Measurements from ENCODE around the gene FBLN5. TPM values are rescaled to one million over a fixed set of nuclear protein-coding genes. Genes with fewer than 3 reads are reported as not detected.
"Not testable (repeated sequence)": the region's sequence is repeated elsewhere in the genome, so short reads cannot be mapped to it uniquely, and the experiment has no call there.

The FBLN5 gene
- total RNA-seq, 4 donors from 2014 or later, result 77.7 to 186 (median 127) TPM

- no peaks in the 10 kb centered on the region for H3K27me3 ChIP-seq
- no peak for ATAC-seq
- H3K4me3 ChIP-seq, result no peak overlapping the region
- no peak for TF ChIP-seq POLR2A (IDR thresholded peaks at IDR 0.05)
- TF ChIP-seq POLR2AphosphoS5 (IDR thresholded peaks at IDR 0.05), result no peak
- TF ChIP-seq EP300 (IDR thresholded peaks at IDR 0.05), result no peak
- TF ChIP-seq CTCF (IDR thresholded peaks at IDR 0.05), result no peak
- WGBS, 2 donors (ENCODE audit: low coverage in 1 of 2), result 79 to 80% methylated on average over 5 to 7 of the region's 9 CpGs
- H3K9me3 ChIP-seq, result no peaks in the 10 kb centered on the region
- H3K4me1 ChIP-seq, result peaks cover 0 to 27% (median 9%) of the 10 kb centered on the region in 3 donors
- H3K36me3 ChIP-seq, result peaks cover 0 to 29% of the 10 kb centered on the region in 2 donors
- H3K27ac ChIP-seq, result no peak overlapping the region
Observed at GRCh38 chr14:91875525-91876286, 71.8 kb downstream of the FBLN5 start.

- no peak for TF ChIP-seq EP300 (IDR thresholded peaks at IDR 0.05)
- no peak for TF ChIP-seq CTCF (IDR thresholded peaks at IDR 0.05)
- no peak for TF ChIP-seq POLR2A (IDR thresholded peaks at IDR 0.05)
- no peak for TF ChIP-seq POLR2AphosphoS5 (IDR thresholded peaks at IDR 0.05)
- peaks cover 0 to 41% of the 10 kb centered on the region in 2 donors for H3K36me3 ChIP-seq
Observed at GRCh38 chr14:91873471-91874415, 73.8 kb downstream of the FBLN5 start.

GRCh38 chr14:91872517-91873470 lies 74.7 kb downstream of the FBLN5 start:
- no peak overlapping the region for H3K4me3 ChIP-seq
- TF ChIP-seq POLR2A (IDR thresholded peaks at IDR 0.05) (no peak), POLR2AphosphoS5 (IDR thresholded peaks at IDR 0.05) (peak; percentile 73), EP300 (IDR thresholded peaks at IDR 0.05) (no peak), CTCF (IDR thresholded peaks at IDR 0.05) (no peak)
- WGBS, 2 donors (ENCODE audit: low coverage in 1 of 2), result 61 to 95% methylated on average over 5 to 13 of the region's 15 CpGs
- peak overlapping the region in 3 of 4 donors; percentile 23 to 35 (median 26) for H3K27ac ChIP-seq
- no peaks in the 10 kb centered on the region for H3K27me3 ChIP-seq
- H3K4me1 ChIP-seq, result peaks cover 0 to 27% (median 9%) of the 10 kb centered on the region in 3 donors
- H3K36me3 ChIP-seq, result peaks cover 0 to 47% of the 10 kb centered on the region in 2 donors
- H3K9me3 ChIP-seq, result peaks cover 0 to 7% (median 0%) of the 10 kb centered on the region in 3 donors
- peak; percentile 82 for ATAC-seq

More at GRCh38 chr14:91873471-91874415, 73.8 kb downstream of the FBLN5 start:
- no peak for ATAC-seq
- 76% methylated on average over 9 of the region's 15 CpGs; no CpG with 5 or more reads in 1 of the 2 donors for WGBS, 2 donors (ENCODE audit: low coverage in 1 of 2)
- no peak overlapping the region for H3K4me3 ChIP-seq
- H3K4me1 ChIP-seq, result peaks cover 0 to 27% (median 9%) of the 10 kb centered on the region in 3 donors
- peak overlapping the region in 3 of 4 donors; percentile 13 to 35 (median 26) for H3K27ac ChIP-seq
- no peaks in the 10 kb centered on the region for H3K9me3 ChIP-seq
- H3K27me3 ChIP-seq, result no peaks in the 10 kb centered on the region

GRCh38 chr14:91872011-91872501 lies 75.4 kb downstream of the FBLN5 start:
- Histone ChIP-seq H3K9me3 (peaks cover 0 to 13% (median 0%) of the 10 kb centered on the region in 3 donors), H3K27ac (peak overlapping the region in 3 of 4 donors; percentile 22 to 35 (median 23)), H3K4me1 (peaks cover 0 to 27% (median 9%) of the 10 kb centered on the region in 3 donors), H3K4me3 (no peak overlapping the region), H3K27me3 (no peaks in the 10 kb centered on the region), H3K36me3 (peaks cover 0 to 48% of the 10 kb centered on the region in 2 donors)
- no peak for TF ChIP-seq POLR2AphosphoS5 (IDR thresholded peaks at IDR 0.05)
- TF ChIP-seq EP300 (IDR thresholded peaks at IDR 0.05), result no peak
- no peak for TF ChIP-seq CTCF (IDR thresholded peaks at IDR 0.05)
- TF ChIP-seq POLR2A (IDR thresholded peaks at IDR 0.05), result no peak
- peak; percentile 49 for ATAC-seq
- WGBS, 2 donors (ENCODE audit: low coverage in 1 of 2), result 20 to 63% methylated on average over 1 to 2 of the region's 3 CpGs

GRCh38 chr14:91871401-91871800 lies 76.1 kb downstream of the FBLN5 start:
- Histone ChIP-seq H3K9me3 (peaks cover 0 to 13% (median 0%) of the 10 kb centered on the region in 3 donors), H3K4me1 (peaks cover 0 to 27% (median 9%) of the 10 kb centered on the region in 3 donors), H3K36me3 (peaks cover 0 to 41% of the 10 kb centered on the region in 2 donors), H3K27ac (peak overlapping the region in 2 of 4 donors; percentile 22 to 35)
- not testable (repeated sequence) for H3K4me3 ChIP-seq, H3K27me3 ChIP-seq, ATAC-seq
- 71 to 95% methylated on average over 2 to 4 of the region's 4 CpGs for WGBS, 2 donors (ENCODE audit: low coverage in 1 of 2)
